GM10248 (cell line): Measurements from ENCODE around the gene PROB1.
A peak's percentile ranks its signal among the peaks of the same experiment; 100 is the strongest.
"Not testable (repeated sequence)": the region's sequence is repeated elsewhere in the genome, so short reads cannot be mapped to it uniquely, and the experiment has no call there.

Experiments used
- CTCF ChIA-PET: fragments of 300-600 bp; sonication (Branson Sonifier 250); formaldehyde crosslinking; extraction: SDS; loops from one replicate; lab custom pipeline; 2021; ENCODE audit warnings: antibody characterized with exemption; lab: Yijun Ruan, JAX
- POLR2A ChIA-PET: fragments of 350-650 bp; sonication (Branson Sonifier 250); formaldehyde crosslinking; extraction: SDS; loops from one replicate; lab custom pipeline; 2020; ENCODE audit warnings: antibody characterized with exemption; lab: Yijun Ruan, JAX
- DNase-seq: peaks from one replicate; pipeline ENCODE4 v3.0.0; 2012; ENCODE audit errors: extremely low spot score
- CTCF ChIP-seq: IDR thresholded peaks from 2 replicates; pipeline ENCODE4 v1.5.1; 2012; ENCODE audit warnings: mild to moderate bottlenecking, low read depth; ENCODE audit errors: extremely low read depth, missing control alignments, control extremely low read depth

PROB1 gene

GRCh38 chr5:139354186-139354585 is 40.7 kb downstream of the PROB1 start:
- CTCF ChIA-PET, result interaction anchor here (1.0 to 1.4 kb wide), 2 partner anchors 10 to 12 kb away, joined by 4 read pairs; partner anchors contain the start of gene PAIP2
- POLR2A ChIA-PET, result interaction anchor here (1.7 kb wide), 1 partner anchor 12 kb away, joined by 3 read pairs; the partner anchor contains the start of gene PAIP2
- no peak for TF ChIP-seq CTCF
- DNase-seq, result no peak

GRCh38 chr5:139347863-139348262 is 47.0 kb downstream of the PROB1 start:
- DNase-seq, POLR2A ChIA-PET: not testable (repeated sequence)
- CTCF ChIA-PET, result interaction anchor here (1.2 kb wide), 1 partner anchor 13 kb away, joined by 3 read pairs; no protein-coding TSS in a partner anchor

GRCh38 chr5:139345442-139345841 is 49.5 kb downstream of the PROB1 start:
- CTCF ChIA-PET, result interaction anchor here (1.1 to 1.3 kb wide), 2 partner anchors 20 to 25 kb away, joined by 3 to 4 read pairs; no protein-coding TSS in a partner anchor
- DNase-seq, result not testable (repeated sequence)
- POLR2A ChIA-PET, result interaction anchor here (0.7 kb wide), 1 partner anchor 798 kb away, joined by 3 read pairs; no protein-coding TSS in a partner anchor

- ChIA-PET POLR2A (no interaction called here), CTCF (interaction anchor here (1.4 kb wide), 1 partner anchor 10 kb away, joined by 4 read pairs; no protein-coding TSS in a partner anchor)
- no peak for TF ChIP-seq CTCF
- no peak for DNase-seq
Observed at GRCh38 chr5:139344177-139344576, 50.7 kb downstream of the PROB1 start.

- TF ChIP-seq CTCF, result no peak
- POLR2A ChIA-PET, result no interaction called here
- CTCF ChIA-PET, result interaction anchor here (1.4 kb wide), 1 partner anchor 11 kb away, joined by 4 read pairs; no protein-coding TSS in a partner anchor
- DNase-seq, result no peak
Observed at GRCh38 chr5:139343476-139343875, 51.4 kb downstream of the PROB1 start.

GRCh38 chr5:139342423-139342723 is 52.5 kb downstream of the PROB1 start:
- ChIA-PET CTCF (interaction anchor here (0.8 to 3.0 kb wide), 19 partner anchors 8 to 767 kb away, joined by 3 to 25 read pairs (median 5); partner anchors contain the start of genes HSPA9 and MZB1), POLR2A (interaction anchor here (0.5 to 1.6 kb wide), 10 partner anchors 10 to 137 kb away, joined by 3 to 7 read pairs (median 3); partner anchors contain the start of gene PROB1)
- TF ChIP-seq CTCF, result no peak
- DNase-seq, result peak; percentile 87

GRCh38 chr5:139341689-139342422 is 53.0 kb downstream of the PROB1 start, which contains the start of gene PAIP2:
PAIP2 (plus strand) TSS chr5:139341854; CDS start chr5:139363785, 21,931 bp downstream.
- DNase-seq, result peak; percentile 95
- ChIA-PET CTCF (interaction anchor here (0.7 to 3.0 kb wide), 22 partner anchors 8 to 766 kb away, joined by 3 to 25 read pairs (median 4); partner anchors contain the start of genes HSPA9 and MZB1), POLR2A (interaction anchor here (0.5 to 1.6 kb wide), 11 partner anchors 10 to 136 kb away, joined by 3 to 7 read pairs (median 3); partner anchors contain the start of gene PROB1)
- peak; percentile 85 for TF ChIP-seq CTCF
